Inferior parietal cortex (tissue), 1 donor: ENCODE results near the gene IPP.
"Not testable (repeated sequence)": the region's sequence is repeated elsewhere in the genome, so short reads cannot be mapped to it uniquely, and the experiment has no call there.

ENCODE experiments used
- DNase-seq: peaks from one replicate; pipeline ENCODE4 v3.0.0-alpha.2; 2016; ENCODE audit errors: extremely low spot score

The IPP gene

GRCh38 chr1:45684402-45684801, 66.1 kb downstream of the IPP start:
- DNase-seq: no peak

GRCh38 chr1:45682942-45683341, 67.5 kb downstream of the IPP start:
- no peak for DNase-seq

GRCh38 chr1:45679123-45679522, 71.3 kb downstream of the IPP start:
- DNase-seq: no peak

- no peak for DNase-seq
Measured at GRCh38 chr1:45678489-45678888, 72.0 kb downstream of the IPP start.

GRCh38 chr1:45677751-45678245, 72.7 kb downstream of the IPP start:
- DNase-seq: no peak

GRCh38 chr1:45676553-45676952, 73.9 kb downstream of the IPP start:
- not testable (repeated sequence) for DNase-seq

- no peak for DNase-seq
Measured at GRCh38 chr1:45674478-45674877, 76.0 kb downstream of the IPP start.

- no peak for DNase-seq
Measured at GRCh38 chr1:45673956-45674355, 76.5 kb downstream of the IPP start.

GRCh38 chr1:45669859-45670655, 80.4 kb downstream of the IPP start:
- DNase-seq: no peak

- DNase-seq: no peak
Measured at GRCh38 chr1:45669379-45669778, 81.1 kb downstream of the IPP start.

- DNase-seq: no peak
Measured at GRCh38 chr1:45668526-45668925, 81.9 kb downstream of the IPP start.

- no peak for DNase-seq
Measured at GRCh38 chr1:45667321-45668111, 82.9 kb downstream of the IPP start.

GRCh38 chr1:45666836-45667235, 83.6 kb downstream of the IPP start:
- DNase-seq: no peak

- DNase-seq: no peak
Measured at GRCh38 chr1:45660336-45660735, 90.1 kb downstream of the IPP start.

- DNase-seq: no peak
Measured at GRCh38 chr1:45659222-45659621, 91.2 kb downstream of the IPP start.

GRCh38 chr1:45658171-45658570, 92.3 kb downstream of the IPP start:
- no peak for DNase-seq

GRCh38 chr1:45656573-45657226, 93.8 kb downstream of the IPP start:
- no peak for DNase-seq

- DNase-seq: no peak
Measured at GRCh38 chr1:45654540-45655280, 95.7 kb downstream of the IPP start.
